Activated B cell treated with CpG ODN at 0.5 μM for 24 hours (primary cell): ENCODE results near the gene MYCBP2. TPM values are rescaled to one million over a fixed set of nuclear protein-coding genes. Genes with fewer than 3 reads are reported as not detected.

ENCODE experiments used
- ATAC-seq: fragments of 200-7000 bp; cut with Tn5 transposase; one replicate; pipeline ENCODE4 v1.10.0; 2021; ENCODE audit warnings: low read depth, mild to moderate bottlenecking, moderate library complexity
- CTCF ChIA-PET: fragments of 350-600 bp; sonication (Branson Sonifier 250); formaldehyde crosslinking; loops from one replicate; lab custom pipeline; 2021; ENCODE audit warnings: antibody characterized with exemption; lab: Charles Lee
- POLR2A ChIA-PET: fragments of 350-600 bp; sonication (Branson Sonifier 250); formaldehyde crosslinking; loops from one replicate; lab custom pipeline; 2021; ENCODE audit warnings: antibody characterized with exemption; lab: Charles Lee
- DNase-seq: peaks from one replicate; pipeline ENCODE4 v3.0.0; 2022
- H3K27ac Mint-ChIP-seq: one replicate; pipeline ENCODE4 v1.8.0; 2020; ENCODE audit warnings: mixed read lengths
- H3K27me3 Mint-ChIP-seq: one replicate; pipeline ENCODE4 v1.8.0; 2021; ENCODE audit warnings: mixed read lengths
- H3K36me3 Mint-ChIP-seq: one replicate; pipeline ENCODE4 v1.8.0; 2021; ENCODE audit warnings: low read depth, mixed read lengths
- H3K4me1 Mint-ChIP-seq: one replicate; pipeline ENCODE4 v1.8.0; 2021; ENCODE audit warnings: mixed read lengths
- H3K4me3 Mint-ChIP-seq: one replicate; pipeline ENCODE4 v1.8.0; 2020; ENCODE audit warnings: mild to moderate bottlenecking, mixed read lengths
- H3K9me3 Mint-ChIP-seq: one replicate; pipeline ENCODE4 v1.8.0; 2020; ENCODE audit warnings: mixed read lengths
- CTCF ChIP-seq: fragments of 200-600 bp; IDR thresholded peaks from one replicate; pipeline ENCODE4 v1.8.0; 2022; ENCODE audit warnings: antibody characterized with exemption, mild to moderate bottlenecking
- intact Hi-C: fragments of 100-400 bp; cut with micrococcal nuclease; formaldehyde crosslinking; loops from one replicate; pipeline ENCODE4 v1.15.1; 2024
- total RNA-seq: library from RNA; stranded (reverse); gene quantifications from 2 replicates; pipeline ENCODE4 v1.2.3, GENCODE V29; 2022

MYCBP2 gene
- total RNA-seq, 1 donor from 2014 or later: 314 TPM

DNA sequence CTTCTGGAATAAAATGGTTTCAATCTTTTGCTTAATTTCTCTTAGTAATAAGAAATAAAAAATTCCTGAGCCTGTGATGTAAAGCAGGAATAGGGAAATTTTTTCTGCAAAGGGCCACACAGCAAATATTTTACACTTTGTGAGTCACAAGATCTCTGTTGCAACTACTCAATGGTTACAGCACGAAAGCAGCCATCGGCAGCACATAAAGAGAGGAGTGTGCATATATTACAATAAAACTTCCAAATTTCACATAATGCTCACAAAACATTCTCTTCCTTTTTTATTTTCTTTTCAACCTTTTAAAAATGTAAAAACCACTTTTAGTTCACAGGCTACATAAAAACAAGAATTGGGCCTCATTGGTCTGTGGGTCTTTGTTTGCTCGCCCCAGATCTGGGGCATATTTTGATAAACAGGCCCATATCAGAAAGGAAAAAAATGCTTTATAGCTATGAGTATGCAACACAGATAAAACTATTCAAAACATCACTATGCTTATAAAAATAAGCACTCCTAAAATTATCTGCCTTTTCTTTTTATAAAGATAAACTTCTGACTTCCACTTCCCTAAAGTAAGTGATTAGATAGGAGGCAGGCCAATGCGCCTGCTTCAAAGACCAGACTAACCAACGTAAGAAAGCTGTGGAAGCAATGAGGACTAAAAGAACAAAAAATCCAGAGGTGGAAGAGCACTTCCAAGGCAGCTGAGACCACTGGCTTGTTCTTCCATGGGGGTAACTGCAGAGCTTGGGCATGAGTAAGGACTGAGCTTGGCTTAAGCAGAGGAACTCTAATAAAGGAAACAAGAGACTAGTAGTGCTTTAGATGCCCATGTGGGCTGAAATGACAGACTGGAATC lies 26.5 kb downstream of the MYCBP2 start:
- Mint-ChIP-seq H3K27me3 (no peaks in the 10 kb centered on the region), H3K9me3 (peaks cover 3% of the 10 kb centered on the region), H3K4me1 (peaks cover 84% of the 10 kb centered on the region), H3K36me3 (peaks cover 10% of the 10 kb centered on the region), H3K27ac (peak overlapping the region; percentile 87), H3K4me3 (peak overlapping the region; percentile 57)
- CTCF ChIA-PET: interaction anchor here (1.9 kb wide), 1 partner anchor 25 kb away, joined by 6 read pairs; no protein-coding TSS in a partner anchor
- intact Hi-C loops: loop anchor here (1.0 kb wide), 1 partner anchor 9 kb away; no protein-coding TSS in a partner anchor
- TF ChIP-seq CTCF: no peak
- ATAC-seq (peak; percentile 46), DNase-seq (no peak)
- POLR2A ChIA-PET: interaction anchor here (0.6 to 1.6 kb wide), 7 partner anchors 10 to 27 kb away, joined by 3 to 13 read pairs (median 4); partner anchors contain the start of gene MYCBP2

DNA sequence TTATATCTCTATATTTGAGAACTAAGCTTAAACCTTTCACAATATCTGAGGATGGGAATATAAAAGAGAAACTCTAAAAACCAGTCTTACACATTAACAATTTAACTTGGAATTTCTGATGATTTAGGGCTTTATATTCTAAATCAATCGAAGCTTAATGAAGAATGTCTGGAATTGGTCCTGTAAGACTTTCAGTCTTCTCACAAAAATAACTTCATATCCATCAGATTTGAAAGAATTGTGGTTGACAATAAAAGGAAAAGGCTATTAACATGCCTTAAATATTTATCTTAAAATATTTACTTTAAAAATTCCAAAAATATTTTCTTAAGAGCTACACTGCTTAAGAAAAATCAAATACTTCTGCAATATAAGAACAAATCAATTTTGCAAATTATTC lies 27.3 kb downstream of the MYCBP2 start:
- POLR2A ChIA-PET: interaction anchor here (1.0 to 4.4 kb wide), 3 partner anchors 9 to 30 kb away, joined by 3 to 23 read pairs (median 4); no protein-coding TSS in a partner anchor

GRCh38 chr13:77298426-77298825 lies 28.5 kb downstream of the MYCBP2 start:
- intact Hi-C loops: loop anchor here (1.0 to 2.0 kb wide), 4 partner anchors 9 to 180 kb away; partner anchors contain the start of gene MYCBP2
- peaks cover 66% of the 10 kb centered on the region for H3K4me1 Mint-ChIP-seq

More for the DNA sequence above, 27.3 kb downstream of the MYCBP2 start:
- CTCF ChIA-PET: interaction anchor here (1.2 to 1.9 kb wide), 2 partner anchors 26 to 179 kb away, joined by 3 to 6 read pairs; no protein-coding TSS in a partner anchor
- Mint-ChIP-seq H3K9me3 (peaks cover 3% of the 10 kb centered on the region), H3K4me1 (peaks cover 77% of the 10 kb centered on the region), H3K4me3 (no peak overlapping the region), H3K36me3 (peaks cover 15% of the 10 kb centered on the region), H3K27me3 (no peaks in the 10 kb centered on the region), H3K27ac (no peak overlapping the region)
- intact Hi-C loops: loop anchor here (2.0 kb wide), 1 partner anchor 129 kb away; no protein-coding TSS in a partner anchor
- TF ChIP-seq CTCF: no peak
- ATAC-seq: no peak
- no peak for DNase-seq

GRCh38 chr13:77291774-77292173 lies 35.1 kb downstream of the MYCBP2 start:
- CTCF ChIA-PET: interaction anchor here (1.2 to 1.9 kb wide), 2 partner anchors 36 to 186 kb away, joined by 4 to 7 read pairs; partner anchors contain the start of gene MYCBP2

More at GRCh38 chr13:77298426-77298825, 28.5 kb downstream of the MYCBP2 start:
- H3K27me3 Mint-ChIP-seq: no peaks in the 10 kb centered on the region
- H3K4me3 Mint-ChIP-seq: peak overlapping the region; percentile 77
- TF ChIP-seq CTCF: no peak
- H3K9me3 Mint-ChIP-seq: no peaks in the 10 kb centered on the region
- H3K36me3 Mint-ChIP-seq: peaks cover 25% of the 10 kb centered on the region
- ChIA-PET CTCF (interaction anchor here (1.2 to 1.4 kb wide), 2 partner anchors 27 to 179 kb away, joined by 3 to 4 read pairs; no protein-coding TSS in a partner anchor), POLR2A (interaction anchor here (0.6 to 5.8 kb wide), 5 partner anchors 28 to 271 kb away, joined by 3 to 43 read pairs (median 11); partner anchors contain the start of genes FBXL3 and MYCBP2)
- ATAC-seq (peak; percentile 84), DNase-seq (no peak)
- H3K27ac Mint-ChIP-seq: peak overlapping the region; percentile 67

More at GRCh38 chr13:77291774-77292173, 35.1 kb downstream of the MYCBP2 start:
- DNase-seq (no peak), ATAC-seq (no peak)
- H3K27ac Mint-ChIP-seq: peak overlapping the region; percentile 76
- H3K9me3 Mint-ChIP-seq: no peaks in the 10 kb centered on the region
- no peaks in the 10 kb centered on the region for H3K27me3 Mint-ChIP-seq
- no peak overlapping the region for H3K4me3 Mint-ChIP-seq
- POLR2A ChIA-PET: interaction anchor here (1.7 to 2.3 kb wide), 3 partner anchors 35 to 186 kb away, joined by 7 to 19 read pairs (median 15); partner anchors contain the start of gene MYCBP2
- intact Hi-C loops: loop anchor here (1.0 to 2.0 kb wide), 5 partner anchors 9 to 187 kb away; partner anchors contain the start of gene MYCBP2
- peaks cover 47% of the 10 kb centered on the region for H3K4me1 Mint-ChIP-seq
- no peak for TF ChIP-seq CTCF
- peaks cover 81% of the 10 kb centered on the region for H3K36me3 Mint-ChIP-seq
